ENCODE results near the gene BPI.
"Not testable (repeated sequence)": the region's sequence is repeated elsewhere in the genome, so short reads cannot be mapped to it uniquely, and the experiment has no call there.

The BPI gene

GRCh38 chr20:38303908-38304379 is at the start of gene BPI:
TSS of gene BPI (plus strand) at chr20:38304156. CDS start at chr20:38304224, 68 bp downstream.
- peak; percentile 30 to 59 for DNase-seq

GRCh38 chr20:38254621-38255020 is 49.3 kb upstream of the BPI start:
- DNase-seq: not testable (repeated sequence)

- no peak for DNase-seq
Observed at GRCh38 chr20:38255393-38255792, 48.6 kb upstream of the BPI start.

GRCh38 chr20:38256021-38256420 is 47.9 kb upstream of the BPI start:
- DNase-seq: no peak

- DNase-seq: no peak
Observed at GRCh38 chr20:38256966-38257365, 47.0 kb upstream of the BPI start.

GRCh38 chr20:38258545-38259215 is 45.3 kb upstream of the BPI start:
- DNase-seq: no peak

GRCh38 chr20:38260025-38260377 is 44.0 kb upstream of the BPI start:
- DNase-seq: no peak

GRCh38 chr20:38260378-38261053 is 43.4 kb upstream of the BPI start, which contains the start of gene KIAA1755:
TSS of gene KIAA1755 (minus strand) at chr20:38260735. CDS start at chr20:38260500, 235 bp downstream.
- no peak for DNase-seq

- DNase-seq: no peak
Observed at GRCh38 chr20:38261054-38261390, 42.9 kb upstream of the BPI start.

- no peak for DNase-seq
Observed at GRCh38 chr20:38262931-38263330, 41.0 kb upstream of the BPI start.

- DNase-seq: no peak
Observed at GRCh38 chr20:38266426-38266825, 37.5 kb upstream of the BPI start.

GRCh38 chr20:38267296-38267695 is 36.7 kb upstream of the BPI start:
- DNase-seq: no peak

GRCh38 chr20:38267901-38268514 is 35.9 kb upstream of the BPI start:
- no peak for DNase-seq

- no peak for DNase-seq
Observed at GRCh38 chr20:38269040-38269439, 34.9 kb upstream of the BPI start.

- DNase-seq: no peak
Observed at GRCh38 chr20:38269715-38270114, 34.2 kb upstream of the BPI start.

GRCh38 chr20:38270869-38271605 is 32.9 kb upstream of the BPI start:
- no peak for DNase-seq

GRCh38 chr20:38271608-38272120 is 32.3 kb upstream of the BPI start:
- DNase-seq: no peak

GRCh38 chr20:38272398-38272797 is 31.6 kb upstream of the BPI start:
- DNase-seq: no peak

- DNase-seq: no peak
Observed at GRCh38 chr20:38272961-38273360, 31.0 kb upstream of the BPI start.

- peak in 1 of 2 donors; percentile 22 for DNase-seq
Observed at GRCh38 chr20:38275815-38276550, 28.0 kb upstream of the BPI start.

- DNase-seq: no peak
Observed at GRCh38 chr20:38277285-38277684, 26.7 kb upstream of the BPI start.

- no peak for DNase-seq
Observed at GRCh38 chr20:38277691-38278090, 26.3 kb upstream of the BPI start.

- no peak for DNase-seq
Observed at GRCh38 chr20:38278131-38278530, 25.8 kb upstream of the BPI start.

All from bone marrow (tissue), 2 donors.